Measurements from ENCODE around the gene TMEM181.
"Not testable (repeated sequence)": the region's sequence is repeated elsewhere in the genome, so short reads cannot be mapped to it uniquely, and the experiment has no call there.

The TMEM181 gene

DNA sequence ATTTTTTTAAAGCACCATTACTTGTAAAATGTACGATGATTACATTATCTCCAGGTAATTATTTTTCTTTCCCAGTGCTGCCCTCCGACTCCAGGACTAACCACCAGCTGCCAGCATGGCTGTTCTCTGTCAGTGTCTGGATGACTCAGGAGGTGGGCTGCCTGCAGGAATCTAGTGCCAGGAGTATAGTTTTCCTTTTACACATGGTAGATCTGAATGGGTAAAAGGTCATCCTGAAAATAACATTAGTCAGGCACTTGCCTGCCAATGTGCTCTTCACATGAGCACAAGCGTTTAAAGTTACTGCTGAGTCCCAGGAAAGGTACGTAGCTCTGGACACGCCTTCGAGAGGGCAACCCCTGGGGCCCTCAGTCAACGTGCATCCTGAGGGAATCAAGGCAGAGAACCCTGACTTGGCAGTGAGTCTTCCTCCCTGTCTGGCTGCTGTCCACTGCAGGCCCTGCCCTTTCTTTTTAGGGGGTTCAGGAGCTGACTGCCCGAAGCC lies 82.3 kb downstream of the TMEM181 start:
- DNase-seq = no peak

DNA sequence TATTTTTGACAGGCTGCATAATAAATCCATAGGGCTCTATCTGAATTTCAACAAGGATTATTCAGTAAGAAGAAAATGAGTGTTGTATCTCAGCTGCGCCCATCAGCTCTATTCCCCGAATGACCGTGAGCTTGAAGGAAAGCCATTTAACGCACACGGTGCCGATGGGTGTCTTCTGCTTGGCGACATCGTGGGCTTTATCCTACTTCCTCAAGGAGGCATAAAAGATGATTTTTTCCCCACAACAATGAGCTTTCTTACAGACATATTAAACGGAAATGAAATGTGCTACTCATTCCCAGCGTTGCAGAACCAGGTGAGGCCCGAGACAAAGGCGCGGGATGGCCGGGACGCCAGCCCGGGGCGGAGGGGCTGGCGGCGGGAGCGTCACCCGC lies 83.9 kb downstream of the TMEM181 start:
- no peak for DNase-seq

DNA sequence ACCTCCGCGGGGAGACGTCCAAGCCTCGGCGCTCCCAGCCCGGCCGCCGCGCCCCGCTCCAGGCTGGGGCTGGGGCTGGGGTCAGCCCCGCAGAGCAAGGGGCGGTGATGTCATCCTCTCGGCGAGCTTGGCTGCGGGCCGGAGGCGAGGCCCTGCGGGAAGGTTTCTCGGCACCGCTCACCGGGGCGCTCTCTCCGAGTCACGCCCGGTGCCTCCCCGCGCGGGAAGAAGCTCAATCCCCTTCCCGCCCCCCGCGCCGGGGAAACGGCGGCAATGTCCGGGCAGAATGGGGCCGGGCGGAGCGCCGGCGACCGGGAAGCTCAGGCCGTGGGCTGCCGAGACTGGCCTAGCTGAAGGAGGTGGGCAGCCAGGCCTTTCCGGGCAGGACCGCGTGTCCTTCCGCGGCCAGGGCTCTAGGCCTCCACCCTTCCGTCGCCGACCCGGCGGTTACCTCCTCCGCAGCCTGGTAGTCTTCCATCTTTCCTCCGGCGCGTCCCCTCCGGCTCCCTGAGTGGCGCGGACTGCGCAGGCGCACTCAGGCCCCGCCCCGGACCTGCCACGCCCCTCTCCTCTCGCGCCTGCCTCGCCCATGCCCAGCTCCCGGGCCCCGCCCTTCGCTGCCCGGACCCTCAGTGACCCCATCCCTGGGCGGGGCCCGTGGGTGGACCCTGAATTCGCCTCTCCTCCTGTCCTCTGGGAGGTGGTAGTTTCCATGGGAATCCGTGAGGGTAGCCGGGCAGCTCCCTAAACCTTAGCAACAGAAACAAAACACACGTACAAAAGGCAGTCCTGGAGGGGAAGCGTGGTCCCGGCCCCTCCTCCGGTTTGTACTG lies 84.6 kb downstream of the TMEM181 start, which contains the start of gene DYNLT1:
Gene DYNLT1, minus strand, starts transcription at position 513 of the 833 bp plus-strand sequence. Its CDS starts 35 bp downstream, at position 478.
- DNase-seq = peak; percentile 98

DNA sequence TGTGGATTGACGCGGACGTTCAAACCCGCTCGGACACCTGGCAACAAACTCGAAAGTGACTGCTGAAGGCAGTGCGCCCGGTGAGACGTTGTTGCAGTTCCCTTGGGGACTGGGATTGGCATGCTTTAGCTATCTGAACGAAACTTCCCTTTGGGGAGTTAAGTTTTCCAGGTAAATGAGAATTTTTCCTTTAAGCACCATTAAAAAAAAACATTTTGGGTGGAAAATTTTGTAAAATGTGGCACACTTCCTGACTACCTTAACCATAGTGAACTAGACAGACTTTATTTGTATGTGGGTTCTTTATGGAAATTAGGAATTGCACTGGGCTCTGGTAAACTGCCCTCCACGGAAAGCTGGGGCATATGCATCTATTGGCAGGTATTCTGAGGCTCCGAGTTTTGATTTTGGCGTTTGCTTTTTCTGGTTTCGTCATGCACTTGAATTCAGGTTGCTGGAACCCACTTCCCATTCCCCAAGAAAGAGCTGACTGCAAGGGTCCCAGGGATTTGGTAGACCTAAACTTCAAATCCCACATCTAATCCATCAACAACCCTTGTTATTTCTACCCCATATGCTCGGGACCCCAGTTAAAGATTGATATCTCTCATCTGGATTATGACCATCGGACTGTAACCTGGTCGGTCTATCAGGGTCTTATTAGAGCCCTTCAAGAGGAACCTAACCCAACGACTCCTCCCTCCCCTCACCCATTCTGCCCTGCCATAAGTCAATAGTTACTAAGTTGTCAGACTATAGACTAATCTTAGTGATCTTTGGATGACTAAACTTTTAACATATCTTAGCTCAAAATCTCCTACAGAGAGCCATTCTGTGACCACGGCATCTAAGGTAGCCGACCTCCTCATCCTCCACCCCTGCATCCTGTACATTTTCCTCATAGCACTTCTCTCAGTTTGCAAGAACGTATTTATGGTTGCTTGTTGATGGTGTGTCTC lies 85.5 kb downstream of the TMEM181 start:
- DNase-seq = no peak

DNA sequence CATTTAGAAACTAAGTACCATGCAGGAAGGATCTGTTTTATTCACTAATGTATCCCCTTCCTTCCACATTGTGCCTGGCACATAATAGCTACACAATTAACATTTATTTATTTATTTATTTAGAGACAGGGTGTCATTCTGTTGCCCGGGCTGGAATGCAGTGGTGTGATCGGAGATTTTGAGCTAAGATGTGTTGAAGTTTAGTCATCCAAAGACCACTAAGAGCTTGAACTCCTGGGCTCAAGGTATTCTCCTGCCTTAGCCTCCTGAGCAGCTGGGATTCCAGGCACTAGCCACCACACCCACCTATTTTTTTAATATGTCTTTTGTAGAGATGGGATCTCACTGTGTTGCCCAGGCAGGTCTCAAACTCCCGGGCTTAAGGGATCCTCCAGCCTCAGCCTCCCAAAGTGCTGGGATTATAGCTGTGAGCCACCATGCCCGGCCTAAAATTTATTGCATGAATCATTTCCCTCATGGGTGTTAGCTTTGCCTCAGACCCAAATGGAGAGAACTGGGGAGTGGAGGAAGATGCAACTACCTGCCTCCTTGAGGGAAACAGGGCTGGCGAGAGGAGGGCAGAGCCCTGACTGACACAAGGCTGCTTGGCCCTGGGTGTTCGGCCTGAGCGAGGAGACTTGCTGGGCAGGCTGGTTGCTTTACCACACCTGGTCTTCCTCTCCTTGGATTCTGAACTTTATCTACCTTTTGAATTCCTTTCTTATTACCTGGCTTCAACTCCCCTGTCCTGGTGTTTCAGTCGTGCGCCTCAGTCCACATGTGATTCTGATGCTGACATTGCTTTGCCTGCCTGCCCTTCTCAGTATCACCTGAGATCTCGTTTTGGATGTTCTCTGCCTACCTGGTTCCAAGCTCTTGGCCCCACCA lies 86.4 kb downstream of the TMEM181 start:
- DNase-seq = no peak

- DNase-seq = no peak
Observed at GRCh38 chr6:158647501-158647900, 87.6 kb downstream of the TMEM181 start.

GRCh38 chr6:158648682-158649131 lies 88.8 kb downstream of the TMEM181 start:
- no peak for DNase-seq

DNA sequence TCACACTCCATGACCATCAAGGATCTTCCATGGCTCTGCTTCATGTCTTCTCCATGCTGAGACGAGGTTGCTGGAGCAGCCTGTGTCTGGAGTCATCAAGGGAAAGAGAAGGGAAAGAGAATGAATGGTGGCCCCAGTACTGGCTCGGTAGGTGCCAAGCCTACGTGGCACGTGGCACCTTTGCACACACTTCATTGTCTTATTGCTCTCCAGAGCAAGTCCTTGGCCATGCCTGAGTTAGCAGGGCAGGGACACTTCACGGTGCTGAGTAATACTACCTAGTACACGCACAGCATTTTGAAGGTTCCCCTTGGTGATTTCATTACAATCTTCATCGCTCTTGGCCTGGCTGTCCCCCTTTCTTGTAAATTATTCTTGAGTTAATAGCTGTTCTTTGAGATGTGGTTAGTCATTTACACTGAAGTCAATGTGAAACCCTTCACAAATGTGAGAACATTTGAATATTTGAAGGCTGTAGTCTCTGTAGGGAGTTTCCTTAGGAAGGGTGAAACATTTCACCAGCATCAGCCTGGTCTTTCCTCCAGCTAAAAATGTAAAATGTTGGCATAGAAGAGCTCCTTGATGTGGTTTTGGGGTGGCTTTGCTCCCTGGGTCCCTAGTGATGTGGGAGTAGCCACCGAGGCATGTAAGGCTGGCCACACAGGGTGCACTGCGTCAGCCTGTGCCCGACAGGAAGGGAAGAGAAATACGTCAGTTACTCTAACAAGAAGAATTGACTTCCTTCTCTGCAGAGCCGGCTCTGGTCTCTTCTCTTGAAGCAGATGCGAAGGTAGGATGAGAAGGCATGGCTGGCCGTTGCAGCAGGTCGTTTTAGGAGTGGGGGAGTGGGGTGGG lies 89.6 kb downstream of the TMEM181 start, which contains the start of gene SYTL3:
Gene SYTL3, plus strand, starts transcription at position 766 of the 855 bp plus-strand sequence. CDS start 13,215 bp downstream, outside the sequence.
- DNase-seq = no peak

DNA sequence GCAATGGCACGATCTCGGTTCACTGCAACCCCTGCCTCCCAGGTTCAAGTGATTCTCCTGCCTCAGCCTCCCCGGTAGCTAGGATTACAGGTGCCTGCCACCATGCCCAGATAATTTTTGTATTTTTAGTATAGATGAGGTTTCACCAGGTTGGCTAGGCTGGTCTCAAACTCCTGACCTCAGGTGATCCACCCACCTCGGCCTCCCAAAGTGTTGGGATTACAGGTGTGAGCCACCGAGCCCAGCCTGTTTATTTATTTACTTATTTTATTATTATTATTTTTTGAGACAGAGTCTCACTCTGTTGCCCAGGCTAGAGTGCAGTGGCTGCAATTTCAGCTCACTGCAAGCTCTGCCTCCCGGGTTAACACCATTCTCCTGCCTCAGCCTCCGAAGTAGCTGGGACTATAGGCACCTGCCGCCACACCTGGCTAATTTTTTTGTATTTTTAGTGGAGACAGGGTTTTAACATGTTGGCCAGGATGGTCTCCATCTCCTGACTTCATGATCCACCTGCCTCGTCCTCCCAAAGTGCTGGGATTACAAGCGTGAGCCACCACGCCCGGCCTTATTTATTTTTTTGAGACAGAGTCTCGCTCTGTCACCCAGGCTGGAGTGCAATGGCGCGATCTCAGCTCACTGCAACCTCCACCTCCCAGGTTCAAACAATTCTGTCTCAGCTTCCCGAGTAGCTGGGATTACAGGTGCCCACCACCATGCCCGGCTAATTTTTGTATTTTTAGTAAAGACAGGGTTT lies 92.3 kb downstream of the TMEM181 start:
- DNase-seq = not testable (repeated sequence)

DNA sequence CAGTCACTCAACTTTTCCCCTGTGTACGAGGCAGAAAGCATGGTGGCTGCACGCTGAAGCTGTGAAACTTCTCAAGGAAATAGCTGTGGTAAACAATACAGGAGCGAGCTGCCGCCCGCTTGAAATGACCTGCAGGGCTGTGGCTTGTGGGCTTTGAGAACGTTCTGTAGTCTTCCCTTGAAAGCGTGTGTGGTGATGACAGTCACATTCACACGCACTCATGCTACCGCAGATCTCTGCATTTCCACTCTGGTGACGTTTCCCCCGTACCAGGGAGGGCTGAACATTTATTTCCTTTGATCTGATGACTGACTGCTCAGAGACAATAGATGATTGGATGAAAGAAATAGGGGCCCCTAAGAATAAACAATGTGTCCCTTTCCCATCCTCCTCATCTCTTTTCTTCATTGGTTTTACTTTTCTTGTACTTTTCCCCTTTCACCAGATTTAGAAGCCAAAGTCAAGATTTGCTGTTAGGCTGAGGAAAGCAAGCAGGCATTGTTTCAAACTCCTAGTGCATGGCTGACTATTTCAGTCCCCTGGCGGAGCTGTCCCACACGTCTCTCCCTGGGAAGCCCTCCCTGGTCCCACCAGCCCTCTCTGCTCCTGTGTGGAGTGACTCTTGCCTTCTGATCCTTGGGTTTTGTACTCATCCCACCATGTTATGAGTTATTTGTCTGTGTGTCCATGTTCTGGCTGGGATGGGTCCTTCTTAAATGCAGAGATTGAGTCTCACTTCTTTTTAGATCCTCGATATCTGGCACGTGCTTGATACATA lies 93.9 kb downstream of the TMEM181 start:
- no peak for DNase-seq

DNA sequence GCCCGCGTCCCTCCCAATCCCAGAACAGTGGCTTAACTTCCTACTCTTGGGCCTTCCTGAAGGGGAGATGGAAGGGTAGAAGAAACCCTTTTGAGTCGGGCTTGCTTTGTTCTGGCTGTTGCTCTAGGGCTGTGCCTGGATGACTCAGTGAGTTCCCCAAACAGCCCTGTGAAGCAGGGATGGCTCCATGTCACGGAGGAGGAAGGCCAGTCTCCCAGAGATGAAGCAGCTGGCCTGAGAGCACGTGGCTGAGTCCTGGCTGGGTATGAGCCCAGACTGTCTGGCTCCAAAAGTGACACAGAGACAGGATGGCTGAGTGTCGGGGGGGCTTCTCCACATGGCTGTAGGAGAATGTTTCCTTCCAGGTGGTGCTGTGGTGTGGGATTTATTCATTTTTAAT lies 94.6 kb downstream of the TMEM181 start:
- peak; percentile 59 for DNase-seq

GRCh38 chr6:158654960-158655489 lies 95.1 kb downstream of the TMEM181 start:
- DNase-seq = no peak

GRCh38 chr6:158655569-158656450 lies 95.9 kb downstream of the TMEM181 start:
- no peak for DNase-seq

GRCh38 chr6:158656986-158657385 lies 97.1 kb downstream of the TMEM181 start:
- not testable (repeated sequence) for DNase-seq

DNA sequence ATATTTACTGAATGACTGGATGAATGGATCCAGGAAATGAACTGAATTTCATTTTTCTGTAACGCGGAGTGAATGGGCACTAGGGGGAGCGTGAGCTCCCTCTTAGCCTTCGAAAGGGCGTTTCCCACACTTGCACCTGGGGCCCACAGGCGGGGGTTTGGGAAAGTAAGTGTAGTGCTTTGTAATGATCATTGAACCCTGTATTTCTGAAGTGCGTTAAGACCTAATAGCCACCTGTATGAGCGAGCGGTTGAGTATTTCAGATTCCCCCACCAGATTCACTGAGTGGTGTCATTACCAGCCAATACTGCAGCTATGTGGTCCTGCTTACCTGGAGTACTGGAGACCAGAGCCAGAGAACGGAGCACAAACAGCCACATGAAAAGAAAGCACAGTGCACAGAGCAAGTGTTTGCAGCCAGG lies 100.5 kb downstream of the TMEM181 start:
- DNase-seq = no peak

GRCh38 chr6:158661156-158661685 lies 101.3 kb downstream of the TMEM181 start:
- no peak for DNase-seq

GRCh38 chr6:158662607-158662953 lies 102.7 kb downstream of the TMEM181 start:
- DNase-seq = no peak

Data from right forelimb (tissue), 1 donor.